Urothelium cell line (cell line): ENCODE measurements around the gene FOSB.

Experiments
- DNase-seq: peaks from one replicate; pipeline ENCODE4 v3.0.0; 2011; ENCODE audit warnings: low spot score, mixed read lengths
- FAIRE-seq: peaks from 2 replicates; lab custom pipeline; 2011; peaks lifted over from hg19 to GRCh38; lab: Jason Lieb, UNC

FOSB gene

DNA sequence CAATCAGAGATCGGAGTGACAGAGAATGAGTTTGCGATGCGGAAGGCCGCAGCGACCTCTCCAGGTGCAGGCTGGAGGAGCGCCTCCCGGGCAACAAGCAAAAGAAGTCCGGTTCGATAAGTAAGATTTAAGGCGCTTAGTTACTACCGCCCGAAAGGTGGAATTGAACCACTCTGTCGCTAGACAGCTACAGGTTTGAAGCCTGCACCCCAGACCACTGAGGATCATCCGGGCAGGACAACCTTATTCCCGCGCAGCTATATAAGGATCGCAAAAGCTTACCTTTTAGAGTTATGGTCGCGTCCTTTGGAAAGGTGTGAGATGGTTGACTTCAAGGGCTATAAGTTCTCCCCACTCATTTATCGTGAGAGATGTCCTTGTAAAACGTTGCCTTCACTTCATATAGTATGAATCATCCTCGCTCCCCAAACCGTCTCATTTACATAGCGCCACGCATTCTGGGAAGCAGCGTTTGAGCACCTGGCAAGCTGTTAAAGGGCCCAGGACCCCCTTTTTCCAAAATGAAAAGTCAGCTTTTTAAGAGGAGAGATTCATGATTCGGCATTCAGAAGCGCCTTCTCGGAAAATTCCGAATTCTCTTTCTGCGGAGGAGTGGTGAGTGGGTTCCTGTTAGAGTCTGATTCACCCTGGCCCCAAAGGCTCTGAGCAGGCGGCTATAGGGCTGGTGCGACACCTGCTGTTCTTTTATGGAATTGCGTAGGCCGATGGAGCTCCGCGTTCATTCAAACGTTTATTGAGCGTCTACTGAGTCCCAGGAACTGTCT is 10.8 kb downstream of the FOSB start:
- FAIRE-seq (no peak), DNase-seq (peak; percentile 79)

DNA sequence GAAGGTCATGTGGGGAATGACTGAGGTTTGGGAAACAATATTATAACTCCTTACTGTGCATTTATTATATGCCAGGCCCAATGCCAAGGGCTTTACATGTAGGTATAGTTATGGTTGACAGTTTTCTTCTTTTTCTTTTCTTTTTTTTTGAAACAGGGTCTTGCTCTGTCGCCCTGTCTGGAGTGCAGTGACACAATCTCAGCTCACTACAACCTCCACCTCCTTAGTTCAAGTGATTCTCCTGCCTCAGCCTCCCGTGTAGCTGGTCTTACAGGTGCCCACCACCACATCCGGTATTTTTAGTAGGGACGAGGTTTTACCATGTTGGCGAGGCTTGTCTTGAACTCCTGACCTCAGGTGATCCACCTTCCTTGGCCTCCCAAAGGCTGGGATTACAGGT is 15.2 kb downstream of the FOSB start:
- FAIRE-seq (no peak), DNase-seq (no peak)

GRCh38 chr19:45484273-45484945 is 16.6 kb downstream of the FOSB start:
- FAIRE-seq (no peak), DNase-seq (no peak)

GRCh38 chr19:45485305-45486077 is 17.7 kb downstream of the FOSB start:
- FAIRE-seq, result peak; percentile 44

GRCh38 chr19:45488708-45489107 is 20.9 kb downstream of the FOSB start:
- FAIRE-seq, result no peak

More at GRCh38 chr19:45485305-45486077, 17.7 kb downstream of the FOSB start:
- peak; percentile 88 for DNase-seq

DNA sequence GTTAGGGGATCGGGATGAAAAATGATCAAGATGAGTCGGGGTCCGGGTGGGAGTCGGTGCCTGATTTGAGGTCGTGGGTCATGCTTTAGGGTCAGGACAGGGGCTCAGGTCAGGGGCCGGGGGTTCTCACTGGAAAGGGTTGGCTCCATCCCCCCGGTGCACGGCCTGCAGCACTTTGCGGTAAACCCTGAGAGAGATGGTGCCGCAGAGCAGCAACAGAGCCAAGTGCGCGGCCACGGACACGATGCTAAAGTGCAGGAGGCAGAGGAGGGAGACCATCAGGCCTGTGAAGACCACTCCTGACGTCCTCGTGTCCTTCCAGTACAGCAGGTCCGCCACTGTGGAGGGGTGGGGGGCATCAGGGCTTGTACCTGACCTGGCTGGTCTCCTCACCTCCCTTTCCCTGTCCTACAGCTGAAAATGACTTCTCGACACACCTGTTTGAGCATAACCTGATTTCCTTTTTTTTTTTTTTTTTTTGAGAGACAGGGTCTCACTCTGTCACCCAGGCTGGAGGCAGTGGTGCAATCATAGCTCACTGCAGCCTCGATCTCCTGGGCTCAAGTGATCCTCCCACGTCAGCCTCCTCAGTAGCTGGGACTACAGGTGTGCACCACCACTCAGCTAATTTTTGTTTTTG is 21.5 kb downstream of the FOSB start:
- DNase-seq, result no peak
- no peak for FAIRE-seq

More at GRCh38 chr19:45488708-45489107, 20.9 kb downstream of the FOSB start:
- no peak for DNase-seq

GRCh38 chr19:45492137-45492626 is 24.4 kb downstream of the FOSB start:
- no peak for DNase-seq
- FAIRE-seq, result no peak

DNA sequence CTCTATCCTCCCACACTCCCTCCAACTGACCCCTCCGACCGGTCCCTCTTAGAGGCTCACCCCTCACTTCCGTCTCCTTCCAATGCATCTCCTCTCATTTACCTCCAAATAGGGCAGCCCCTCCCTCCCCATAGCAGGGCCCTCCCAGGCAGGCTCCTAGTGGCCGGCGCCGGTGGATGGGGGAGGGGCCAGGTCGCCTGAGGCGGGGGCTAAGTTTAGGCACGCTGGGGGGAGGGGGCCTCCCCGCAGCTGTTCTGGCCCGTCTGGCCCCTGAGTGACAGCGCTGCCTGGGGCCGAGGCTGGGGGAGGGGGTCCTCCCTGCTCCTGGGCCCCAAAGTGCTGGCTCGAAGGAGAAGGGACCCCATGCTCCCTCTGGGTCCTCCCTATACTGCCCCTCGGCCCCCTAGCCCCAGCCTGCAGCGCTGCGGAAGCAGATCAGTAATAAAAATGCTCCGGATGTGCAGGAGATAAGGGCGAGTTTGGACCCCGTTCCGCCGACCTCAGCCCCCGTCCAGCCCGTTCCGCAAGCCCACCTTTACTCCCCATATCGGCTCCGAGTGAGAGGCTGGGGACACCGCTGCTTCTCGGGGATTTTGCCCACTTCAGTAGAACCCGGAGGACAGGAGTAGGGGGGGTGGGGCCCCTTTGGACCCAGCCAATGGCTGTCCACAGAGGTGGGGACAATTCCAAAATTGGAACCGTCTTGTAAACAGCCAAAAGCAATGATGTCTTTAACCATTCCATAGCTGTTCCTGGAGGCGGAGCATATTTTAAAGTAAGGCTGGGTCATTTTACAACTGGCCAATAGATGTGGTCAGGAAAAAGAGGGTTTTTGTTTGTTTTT is 25.1 kb downstream of the FOSB start:
- FAIRE-seq (no peak), DNase-seq (no peak)

DNA sequence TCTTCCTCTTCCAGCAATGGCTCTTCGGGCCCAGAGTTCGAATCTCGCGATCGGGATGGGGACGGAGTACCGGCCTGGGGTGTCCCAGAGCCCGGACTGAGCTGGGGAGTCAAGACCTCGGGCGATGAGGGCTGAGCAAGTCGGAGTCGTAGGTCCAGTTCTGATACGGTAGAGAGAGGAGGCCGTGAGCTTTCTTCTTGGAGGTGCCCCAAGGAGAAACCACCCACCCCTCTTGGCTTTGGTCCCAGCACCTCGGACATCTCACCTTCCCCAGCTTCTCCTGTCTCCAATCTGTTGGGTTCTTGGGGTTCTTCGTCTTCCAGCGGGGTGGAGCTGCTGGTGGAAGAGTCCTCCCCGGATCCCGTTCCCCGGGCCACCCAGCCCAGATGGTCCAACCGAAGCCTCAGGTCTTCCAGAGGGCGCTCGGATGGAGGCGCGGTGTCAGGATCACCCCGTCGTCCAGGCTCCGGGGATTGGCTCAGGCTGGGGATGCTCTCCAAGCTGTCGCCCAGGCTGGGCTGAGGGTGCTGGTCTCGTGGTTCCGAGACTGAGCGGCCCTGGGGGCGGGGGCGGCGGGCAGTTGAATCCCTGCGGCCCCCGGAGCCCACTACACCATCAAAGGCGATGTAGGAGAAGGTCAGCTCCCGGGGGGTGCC is 26.6 kb downstream of the FOSB start:
- no peak for DNase-seq
- FAIRE-seq, result no peak

DNA sequence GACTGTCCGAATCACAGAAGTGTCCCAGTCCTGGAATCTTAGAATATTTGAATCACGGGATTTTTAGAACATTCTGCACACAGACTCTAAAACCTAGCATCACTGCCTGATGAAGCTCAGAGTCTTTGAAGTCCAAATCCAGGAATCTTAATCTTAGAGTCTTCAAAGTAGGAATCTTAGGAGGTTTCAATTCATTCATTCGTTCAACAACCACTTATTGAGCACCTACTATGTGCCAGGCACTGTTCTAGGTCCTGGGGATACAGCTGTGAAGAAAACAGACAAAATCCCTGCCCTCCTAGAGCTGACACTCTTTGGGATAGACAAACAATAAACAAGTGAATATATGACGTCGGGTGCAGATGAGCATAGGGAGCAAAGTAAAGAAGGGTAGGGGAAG is 27.4 kb downstream of the FOSB start:
- FAIRE-seq (no peak), DNase-seq (no peak)

DNA sequence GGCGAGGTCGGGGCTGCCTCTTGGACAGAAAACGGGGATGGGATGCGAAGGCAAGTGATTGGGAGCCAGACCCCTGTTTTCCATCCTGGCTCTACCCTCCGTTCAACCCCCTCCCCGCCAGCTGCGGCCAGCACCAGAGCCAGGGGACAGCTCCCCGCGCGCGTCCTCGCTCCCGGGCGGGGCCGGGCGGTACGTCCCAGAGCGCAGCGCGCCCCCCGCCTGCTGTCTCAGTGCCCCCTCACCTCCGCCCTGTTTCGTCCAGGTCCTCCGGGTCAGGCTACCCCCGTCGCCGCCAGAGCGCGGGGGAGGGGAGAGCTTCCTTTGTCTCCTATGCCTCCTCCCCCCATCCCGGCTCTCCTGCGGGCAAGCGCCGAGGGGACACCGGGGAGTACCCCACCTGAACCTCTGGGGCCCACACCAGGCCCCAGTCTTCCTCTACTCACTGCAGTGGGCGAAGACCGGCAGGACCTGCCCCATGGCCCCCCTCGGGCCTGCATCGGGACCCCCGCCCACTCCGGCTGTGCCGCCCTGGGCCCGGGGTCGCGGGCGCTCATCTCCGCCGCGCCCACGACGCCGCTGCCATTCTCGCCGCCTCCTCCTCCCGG is 28.7 kb downstream of the FOSB start:
- peak; percentile 55 for DNase-seq
- FAIRE-seq, result peak; percentile 89

GRCh38 chr19:45497791-45498190 is 30.0 kb downstream of the FOSB start:
- no peak for DNase-seq
- FAIRE-seq, result no peak

- DNase-seq, result no peak
- no peak for FAIRE-seq
Measured at GRCh38 chr19:45498411-45499195, 30.8 kb downstream of the FOSB start, which contains the start of gene PPM1N. PPM1N (plus strand) TSS chr19:45498443; CDS start chr19:45498473, 30 bp downstream.

DNA sequence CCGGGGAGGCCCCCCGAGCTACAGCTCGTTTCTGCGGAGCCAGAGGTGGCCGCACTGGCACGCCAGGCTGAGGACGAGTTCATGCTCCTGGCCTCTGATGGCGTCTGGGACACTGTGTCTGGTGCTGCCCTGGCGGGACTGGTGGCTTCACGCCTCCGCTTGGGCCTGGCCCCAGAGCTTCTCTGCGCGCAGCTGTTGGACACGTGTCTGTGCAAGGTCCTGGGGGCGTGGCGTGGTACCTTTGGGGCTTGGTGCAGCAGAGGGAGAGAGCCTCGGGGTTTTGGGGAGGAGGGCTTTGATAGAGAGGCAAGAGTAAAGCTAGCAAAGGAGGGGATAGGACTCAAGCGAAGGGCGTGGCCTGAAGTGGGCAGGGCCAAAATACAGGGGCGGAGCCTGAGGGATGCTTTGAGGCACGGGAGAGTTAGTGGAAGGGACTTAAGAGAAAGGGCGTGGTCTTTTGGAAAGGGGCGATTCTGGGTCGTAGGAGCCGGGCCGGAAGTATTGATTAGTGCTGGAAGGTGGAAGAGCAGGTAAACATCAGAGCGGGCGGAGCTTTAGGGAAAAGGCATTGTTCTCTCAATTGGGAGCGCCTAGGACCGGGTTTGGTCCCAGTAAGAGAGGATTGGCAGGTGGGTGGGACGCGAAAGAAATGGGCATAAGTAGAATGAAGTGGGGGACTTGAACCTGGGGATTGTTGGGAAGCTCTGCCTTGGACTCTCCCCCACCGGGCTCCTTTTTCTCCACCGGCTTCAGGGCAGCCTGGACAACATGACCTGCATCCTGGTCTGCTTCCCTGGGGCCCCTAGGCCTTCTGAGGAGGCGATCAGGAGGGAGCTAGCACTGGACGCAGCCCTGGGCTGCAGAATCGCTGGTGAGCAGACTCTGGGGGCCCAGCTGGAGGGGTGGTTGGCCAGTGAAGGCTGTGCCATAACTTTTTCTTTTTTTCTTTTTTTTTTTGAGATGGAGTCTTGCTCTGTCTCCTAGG is 31.7 kb downstream of the FOSB start:
- FAIRE-seq, result no peak
- no peak for DNase-seq

- DNase-seq (no peak), FAIRE-seq (no peak)
Measured at GRCh38 chr19:45500918-45501729, 33.3 kb downstream of the FOSB start.

DNA sequence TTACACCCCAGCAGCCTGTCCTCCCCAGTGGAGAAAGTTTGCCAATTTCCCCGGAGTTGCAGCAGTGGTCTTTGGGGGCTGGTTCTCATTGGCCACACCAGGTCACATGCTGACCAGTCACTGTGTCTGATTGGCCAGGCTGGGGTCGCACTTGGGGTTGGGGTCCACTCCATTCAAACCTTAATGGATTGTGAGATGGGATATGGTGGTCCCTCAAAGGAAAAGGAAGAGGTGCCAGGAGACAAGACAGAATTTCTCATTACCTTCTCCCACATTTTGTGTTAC is 33.9 kb downstream of the FOSB start:
- FAIRE-seq, result no peak
- no peak for DNase-seq
